Naive B cell (primary cell): ENCODE results near the gene SYNE2. TPM values are rescaled to one million over a fixed set of nuclear protein-coding genes. Genes with fewer than 3 reads are reported as not detected.

Experiments
- ATAC-seq, 2 donors: fragments of 150-1000 bp; cut with Tn5 transposase; 2 replicates each; pipeline ENCODE4 v1.10.0; 2021; ENCODE audit warnings: low read depth in 2 of 2, mild to moderate bottlenecking in 2 of 2, moderate library complexity in 2 of 2
- DNase-seq: peaks from one replicate; pipeline ENCODE4 v3.0.0; 2022
- H3K27ac Mint-ChIP-seq, 6 donors: one replicate each; pipeline ENCODE4 v1.8.0; 2020 to 2022; ENCODE audit warnings: mild to moderate bottlenecking in 6 of 6, mixed read lengths in 6 of 6, moderate library complexity in 5 of 6, inconsistent platforms in 2 of 6
- H3K27me3 Mint-ChIP-seq, 3 donors: one replicate each; pipeline ENCODE4 v1.8.0; 2021 to 2022; ENCODE audit warnings: mixed read lengths in 3 of 3, mild to moderate bottlenecking in 1 of 3
- H3K36me3 Mint-ChIP-seq, 2 donors: one replicate each; pipeline ENCODE4 v1.8.0; 2020 to 2022; ENCODE audit warnings: mixed read lengths in 2 of 2, inconsistent platforms in 1 of 2, mild to moderate bottlenecking in 1 of 2
- H3K4me1 Mint-ChIP-seq, 3 donors: one replicate each; pipeline ENCODE4 v1.8.0; 2020 to 2022; ENCODE audit warnings: mixed read lengths in 3 of 3, inconsistent platforms in 1 of 3, mild to moderate bottlenecking in 1 of 3, moderate library complexity in 1 of 3
- H3K4me3 Mint-ChIP-seq, 8 donors: one replicate each; pipeline ENCODE4 v1.8.0; 2020 to 2022; ENCODE audit warnings: mild to moderate bottlenecking in 8 of 8, mixed read lengths in 8 of 8, moderate library complexity in 8 of 8, inconsistent platforms in 2 of 8
- H3K9me3 Mint-ChIP-seq, 7 donors: one replicate each; pipeline ENCODE4 v1.8.0; 2020 to 2022; ENCODE audit warnings: mixed read lengths in 7 of 7, mild to moderate bottlenecking in 5 of 7, inconsistent platforms in 2 of 7, moderate library complexity in 1 of 7
- polyA plus RNA-seq, 6 donors: library from polyadenylated mRNA; unstranded; fragments of 300-500 nt; fragmentation: Illumina TruSeq; gene quantifications; one replicate each; pipeline ENCODE4 v1.2.3, GENCODE V29; 2021; ENCODE audit warnings: low read depth in 6 of 6

The SYNE2 gene
- polyA plus RNA-seq, 6 donors from 2014 or later = 12.0 to 24.8 (median 19.0) TPM

DNA sequence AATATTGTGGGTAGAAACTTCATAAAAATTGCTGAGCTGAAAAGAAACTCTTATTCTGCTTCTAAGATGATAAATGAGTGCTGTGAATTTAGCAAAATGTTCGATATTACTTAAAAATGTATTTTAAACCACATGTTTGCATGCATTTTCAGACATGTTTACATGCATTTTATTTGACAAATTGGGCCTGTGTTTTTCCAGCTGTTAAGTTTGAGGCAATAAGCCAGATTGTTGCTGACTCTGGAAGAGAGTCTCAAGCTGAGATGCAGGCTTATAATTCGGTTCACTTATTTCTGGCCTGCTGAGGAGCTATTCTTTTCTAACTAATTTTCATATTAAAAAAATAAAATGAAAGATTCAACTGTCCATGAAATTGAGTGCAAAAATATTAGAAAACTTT, 110.1 kb downstream of the SYNE2 start:
- no peaks in the 10 kb centered on the region for H3K4me1 Mint-ChIP-seq
- H3K4me3 Mint-ChIP-seq = no peak overlapping the region
- DNase-seq (no peak), ATAC-seq (no peak)
- H3K9me3 Mint-ChIP-seq = no peaks in the 10 kb centered on the region
- no peaks in the 10 kb centered on the region for H3K27me3 Mint-ChIP-seq
- H3K36me3 Mint-ChIP-seq = no peaks in the 10 kb centered on the region
- H3K27ac Mint-ChIP-seq = no peak overlapping the region

DNA sequence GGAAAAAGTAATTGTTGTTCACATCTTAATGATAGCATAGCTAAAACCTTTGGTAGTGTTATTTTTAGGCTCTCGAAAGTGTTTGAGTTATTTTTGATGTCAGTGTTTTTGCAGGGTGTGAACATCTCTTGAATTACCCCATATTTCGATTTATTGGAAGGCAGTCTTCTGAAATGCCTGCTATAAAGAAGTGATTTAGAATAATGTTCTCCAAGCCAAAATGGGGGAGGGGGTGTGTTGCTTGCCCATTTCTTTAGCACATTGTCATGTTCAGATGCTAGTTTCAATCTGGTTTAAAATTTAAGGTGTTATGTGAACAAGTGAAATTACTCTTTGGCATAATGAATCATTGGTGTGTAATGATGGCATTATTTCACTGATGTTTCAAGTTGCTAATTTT, 110.6 kb downstream of the SYNE2 start:
- ATAC-seq (no peak), DNase-seq (no peak)
- no peaks in the 10 kb centered on the region for H3K36me3 Mint-ChIP-seq
- no peak overlapping the region for H3K4me3 Mint-ChIP-seq
- H3K4me1 Mint-ChIP-seq = no peaks in the 10 kb centered on the region
- H3K9me3 Mint-ChIP-seq = no peaks in the 10 kb centered on the region
- H3K27me3 Mint-ChIP-seq = no peaks in the 10 kb centered on the region
- peak overlapping the region in 1 of 6 donors; percentile 49 for H3K27ac Mint-ChIP-seq

DNA sequence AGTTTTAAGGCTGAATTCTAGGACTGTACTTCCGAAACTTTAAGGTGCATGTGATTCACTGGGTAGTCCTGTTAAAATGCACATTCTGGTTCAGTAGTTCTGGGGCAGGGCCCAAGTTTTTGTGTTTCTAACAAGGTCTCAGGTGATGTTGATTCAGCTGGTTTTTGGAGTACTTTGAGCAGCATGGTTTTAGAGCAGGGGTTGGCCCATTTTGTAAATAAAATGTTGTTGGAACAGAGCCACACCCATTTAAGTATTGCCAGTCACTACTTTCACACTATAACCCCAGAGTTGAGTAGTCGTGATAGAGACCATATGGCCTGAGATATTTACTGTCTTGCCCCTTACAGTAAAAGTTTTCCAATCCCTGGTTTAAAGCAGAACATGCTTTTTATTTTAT, 111.3 kb downstream of the SYNE2 start:
- no peak overlapping the region for H3K4me3 Mint-ChIP-seq
- ATAC-seq = no peak
- no peak overlapping the region for H3K27ac Mint-ChIP-seq
- no peaks in the 10 kb centered on the region for H3K27me3 Mint-ChIP-seq
- H3K9me3 Mint-ChIP-seq = no peaks in the 10 kb centered on the region
- no peaks in the 10 kb centered on the region for H3K4me1 Mint-ChIP-seq
- DNase-seq = no peak
- H3K36me3 Mint-ChIP-seq = no peaks in the 10 kb centered on the region

DNA sequence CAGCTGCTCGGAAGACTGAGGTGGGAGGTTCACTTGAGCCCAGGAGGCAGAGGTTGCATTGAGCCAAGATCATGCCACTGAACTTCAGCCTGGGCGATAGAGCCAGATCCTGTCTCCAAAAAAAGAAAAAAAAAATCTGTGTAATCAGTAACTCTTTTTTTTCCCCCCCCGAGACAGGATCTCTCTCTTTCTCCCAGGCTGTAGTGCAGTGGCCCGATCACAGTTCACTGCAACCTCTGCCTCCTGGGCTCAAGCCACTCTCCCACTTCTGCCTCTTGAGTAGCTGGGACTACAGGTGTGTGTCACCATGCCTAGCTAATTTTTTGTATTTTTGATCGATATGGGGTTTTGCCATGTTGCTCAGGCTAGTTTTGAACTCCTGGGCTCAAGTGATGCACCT, 113.6 kb downstream of the SYNE2 start:
- no peak for DNase-seq
- Mint-ChIP-seq H3K9me3 (no peaks in the 10 kb centered on the region), H3K4me3 (peak overlapping the region in 1 of 8 donors; percentile 42), H3K27me3 (no peaks in the 10 kb centered on the region), H3K4me1 (no peaks in the 10 kb centered on the region), H3K36me3 (peaks cover 0 to 8% of the 10 kb centered on the region in 2 donors), H3K27ac (peak overlapping the region in 1 of 6 donors; percentile 39)
- ATAC-seq = no peak

DNA sequence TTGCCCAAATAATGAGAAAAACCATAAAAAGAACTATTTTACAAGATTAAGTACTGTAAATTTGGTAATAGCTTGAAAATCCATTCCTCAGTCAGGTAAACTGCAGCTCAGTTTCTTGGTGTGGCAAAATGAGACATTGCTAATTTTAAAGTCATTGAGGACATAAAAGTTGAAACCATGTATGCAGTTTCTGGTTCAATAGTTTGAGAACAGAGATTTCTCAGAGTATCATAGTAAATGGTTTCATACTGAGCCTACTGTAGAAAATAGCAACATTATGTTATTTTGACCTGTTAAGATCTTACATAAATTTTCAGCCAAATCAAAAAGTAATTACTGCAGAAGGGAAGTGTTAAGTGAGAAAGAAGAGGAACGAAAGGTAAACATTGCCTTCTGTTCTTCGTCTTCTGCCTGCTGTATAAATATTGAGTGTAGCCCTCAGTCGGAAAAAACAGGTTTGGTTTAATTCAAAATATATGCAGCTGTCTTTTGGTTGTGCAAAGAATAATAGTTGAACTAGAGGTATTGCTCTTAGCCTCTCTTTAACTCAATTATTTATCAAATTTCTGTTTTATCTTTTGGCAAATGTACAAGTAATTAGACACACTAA, 119.6 kb downstream of the SYNE2 start:
- no peak for ATAC-seq
- Mint-ChIP-seq H3K27ac (no peak overlapping the region), H3K36me3 (peaks cover 0 to 8% of the 10 kb centered on the region in 2 donors)

DNA sequence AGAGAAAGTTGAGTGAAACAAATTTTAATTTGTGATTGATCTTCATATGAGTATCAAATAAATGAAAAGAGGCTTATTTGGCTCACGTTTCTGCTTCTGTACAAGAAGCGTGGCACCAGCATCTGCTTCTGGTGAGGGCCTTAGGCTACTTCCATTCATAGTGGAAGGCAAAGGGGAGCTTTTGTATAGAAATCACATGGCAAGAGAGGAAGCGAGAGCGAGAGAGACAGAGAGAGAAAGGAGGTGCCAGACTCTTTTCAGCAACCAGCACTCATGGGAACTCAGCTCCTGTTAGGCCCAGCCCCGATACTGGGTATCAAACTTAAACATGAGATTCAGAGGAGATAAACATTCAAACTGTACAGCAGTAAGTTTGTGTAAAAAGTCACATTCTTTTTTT, 121.4 kb downstream of the SYNE2 start:
- Mint-ChIP-seq H3K27ac (peak overlapping the region in 1 of 6 donors; percentile 9), H3K4me1 (no peaks in the 10 kb centered on the region), H3K9me3 (no peaks in the 10 kb centered on the region), H3K4me3 (no peak overlapping the region), H3K36me3 (peaks cover 8 to 16% of the 10 kb centered on the region in 2 donors), H3K27me3 (no peaks in the 10 kb centered on the region)
- DNase-seq (no peak), ATAC-seq (no peak)

More for the DNA sequence above, 119.6 kb downstream of the SYNE2 start:
- H3K4me1 Mint-ChIP-seq = no peaks in the 10 kb centered on the region
- H3K9me3 Mint-ChIP-seq = no peaks in the 10 kb centered on the region
- DNase-seq = no peak
- H3K4me3 Mint-ChIP-seq = no peak overlapping the region
- no peaks in the 10 kb centered on the region for H3K27me3 Mint-ChIP-seq

DNA sequence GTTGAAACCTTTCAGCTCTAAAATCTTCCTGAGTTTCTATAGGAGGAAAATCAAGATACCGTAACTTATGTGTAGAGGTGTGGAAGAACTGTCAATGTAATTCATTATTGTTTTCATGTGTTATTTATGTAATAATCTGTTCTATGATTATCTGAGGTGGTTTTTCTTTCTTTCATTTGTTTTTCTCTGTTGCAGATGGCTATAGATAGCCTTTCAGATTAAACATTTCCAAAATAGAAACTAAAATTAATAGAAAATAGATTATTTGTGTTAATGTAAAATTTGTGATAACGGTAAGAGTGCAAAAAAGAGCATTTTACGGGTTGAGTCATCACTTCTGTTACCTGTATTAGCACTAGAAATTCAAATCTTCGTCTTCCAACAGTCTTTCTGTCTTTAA, 128.8 kb downstream of the SYNE2 start:
- ATAC-seq = no peak
- no peaks in the 10 kb centered on the region for H3K27me3 Mint-ChIP-seq
- no peaks in the 10 kb centered on the region for H3K9me3 Mint-ChIP-seq
- H3K36me3 Mint-ChIP-seq = peaks cover 0 to 19% of the 10 kb centered on the region in 2 donors
- no peak overlapping the region for H3K4me3 Mint-ChIP-seq
- no peak overlapping the region for H3K27ac Mint-ChIP-seq
- H3K4me1 Mint-ChIP-seq = no peaks in the 10 kb centered on the region
- no peak for DNase-seq

DNA sequence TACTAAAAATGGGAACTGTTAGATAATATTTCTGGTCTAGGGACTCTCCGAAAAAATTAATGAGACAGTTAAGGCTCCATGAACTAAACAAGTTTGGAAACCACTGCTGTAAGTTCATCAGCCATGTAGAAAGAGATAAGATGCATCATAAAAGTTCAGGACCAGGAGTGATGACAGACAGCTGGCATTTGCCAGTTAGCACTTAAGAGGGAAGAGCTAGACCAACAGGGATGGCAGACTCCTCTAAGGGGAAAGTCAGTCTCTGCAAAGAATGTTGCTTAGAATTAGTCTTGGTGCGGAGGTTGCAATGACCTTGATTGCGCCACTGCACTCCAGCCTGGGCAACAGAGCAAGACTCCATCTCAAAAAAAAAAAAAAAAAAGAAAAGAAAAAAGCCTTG, 129.4 kb downstream of the SYNE2 start:
- H3K27me3 Mint-ChIP-seq = no peaks in the 10 kb centered on the region
- no peak overlapping the region for H3K27ac Mint-ChIP-seq
- H3K4me1 Mint-ChIP-seq = no peaks in the 10 kb centered on the region
- ATAC-seq (no peak), DNase-seq (no peak)
- no peaks in the 10 kb centered on the region for H3K9me3 Mint-ChIP-seq
- peaks cover 0 to 21% of the 10 kb centered on the region in 2 donors for H3K36me3 Mint-ChIP-seq
- H3K4me3 Mint-ChIP-seq = no peak overlapping the region

DNA sequence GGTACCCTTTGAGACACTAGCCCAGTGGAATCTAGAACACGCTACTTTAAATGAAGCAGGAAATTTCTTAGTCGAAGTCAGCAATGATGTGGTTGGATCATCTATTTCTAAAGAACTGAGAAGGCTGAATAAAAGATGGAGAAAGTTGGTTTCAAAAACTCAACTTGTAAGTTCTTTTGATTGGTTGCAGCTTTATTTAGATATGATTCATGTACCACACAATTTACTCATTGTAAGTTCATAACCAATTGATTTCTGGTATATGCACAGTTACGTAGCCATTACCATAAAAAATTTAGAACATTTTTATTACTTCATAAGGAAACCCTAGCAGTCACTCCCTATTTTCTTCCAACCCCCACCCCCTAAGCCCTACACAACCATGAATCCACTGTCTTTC, 129.8 kb downstream of the SYNE2 start:
- Mint-ChIP-seq H3K27me3 (no peaks in the 10 kb centered on the region), H3K4me3 (no peak overlapping the region), H3K36me3 (peaks cover 0 to 20% of the 10 kb centered on the region in 2 donors), H3K27ac (no peak overlapping the region), H3K4me1 (no peaks in the 10 kb centered on the region), H3K9me3 (no peaks in the 10 kb centered on the region)
- no peak for DNase-seq
- no peak for ATAC-seq

DNA sequence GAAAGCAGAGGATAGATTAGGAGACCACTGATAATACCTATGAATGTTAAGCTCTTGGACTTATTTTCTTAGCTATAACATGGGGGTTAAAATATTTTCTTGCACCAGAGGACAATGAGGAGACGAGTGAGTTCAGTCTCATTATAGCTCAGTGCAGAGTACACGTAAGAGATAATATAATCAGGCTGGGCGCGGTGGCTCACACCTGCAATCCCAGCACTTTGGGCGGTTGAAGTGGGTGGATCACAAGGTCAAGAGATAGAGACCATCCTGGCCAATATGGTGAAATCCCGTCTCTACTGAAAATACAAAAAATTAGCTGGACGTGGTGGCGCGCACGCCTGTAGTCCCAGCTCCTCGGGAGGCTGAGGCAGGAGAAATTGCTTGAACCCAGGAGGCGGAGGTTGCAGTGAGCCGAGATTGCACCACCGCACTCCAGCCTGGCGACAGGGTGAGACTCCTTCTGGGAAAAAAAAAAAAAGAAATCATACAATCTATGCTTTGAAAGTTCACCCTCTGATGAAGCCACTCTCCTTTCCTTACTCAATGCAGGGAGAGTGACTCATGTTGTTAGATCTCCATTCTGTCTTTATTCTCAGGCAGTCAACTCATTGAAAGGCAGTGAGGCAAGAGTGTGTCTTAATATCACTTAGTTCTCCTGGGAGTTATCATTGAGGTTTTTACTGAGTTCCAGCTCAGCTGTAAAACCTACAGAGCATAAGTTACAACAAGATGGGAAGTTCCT, 134.2 kb downstream of the SYNE2 start:
- DNase-seq = no peak
- Mint-ChIP-seq H3K36me3 (peaks cover 0 to 9% of the 10 kb centered on the region in 2 donors), H3K27ac (peak overlapping the region in 2 of 6 donors; percentile 12 to 49), H3K9me3 (no peaks in the 10 kb centered on the region), H3K4me1 (peaks cover 0 to 6% (median 5%) of the 10 kb centered on the region in 3 donors), H3K27me3 (no peaks in the 10 kb centered on the region), H3K4me3 (no peak overlapping the region)
- no peak for ATAC-seq

DNA sequence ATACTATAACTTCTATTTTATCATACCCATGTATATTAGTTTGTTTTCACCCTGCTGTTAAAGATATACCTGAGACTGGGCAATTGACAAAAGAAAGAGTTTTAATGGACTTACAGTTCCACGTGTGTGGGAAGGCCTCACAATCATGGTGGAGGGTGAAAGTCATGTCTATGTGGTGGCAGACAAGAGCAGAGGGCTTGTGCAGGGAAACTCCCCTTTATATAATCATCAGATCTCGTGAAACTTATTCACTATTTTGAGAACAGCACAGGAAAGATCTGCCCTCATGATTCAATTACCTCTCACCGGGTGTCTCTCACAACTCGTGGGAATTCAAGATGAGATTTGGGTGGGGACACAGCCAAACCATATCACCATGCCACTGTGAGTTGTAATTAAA, 135.8 kb downstream of the SYNE2 start:
- Mint-ChIP-seq H3K4me3 (no peak overlapping the region), H3K27me3 (no peaks in the 10 kb centered on the region), H3K4me1 (peaks cover 0 to 7% (median 6%) of the 10 kb centered on the region in 3 donors), H3K9me3 (no peaks in the 10 kb centered on the region), H3K27ac (no peak overlapping the region), H3K36me3 (peaks cover 0 to 9% of the 10 kb centered on the region in 2 donors)
- no peak for ATAC-seq
- DNase-seq = no peak

DNA sequence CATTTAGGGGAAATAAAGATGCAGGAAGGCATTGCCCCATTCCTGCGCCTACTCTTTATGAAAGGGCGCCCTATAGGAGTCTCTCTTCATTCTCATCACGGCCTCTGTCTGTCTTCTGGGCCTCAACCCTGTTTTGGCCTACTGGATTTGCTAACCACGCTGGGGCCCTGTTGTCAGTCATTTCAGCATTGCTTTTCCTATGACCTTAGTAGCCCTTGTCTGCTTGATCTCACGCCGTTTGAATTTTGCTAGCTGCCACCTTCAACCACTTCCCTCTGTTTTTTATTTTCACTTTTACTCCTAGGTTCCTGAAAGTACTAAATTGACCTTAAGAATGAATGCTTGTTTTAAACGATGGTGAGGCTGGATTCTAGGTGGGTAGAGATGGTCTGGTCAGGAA, 139.0 kb downstream of the SYNE2 start:
- H3K9me3 Mint-ChIP-seq = no peaks in the 10 kb centered on the region
- H3K4me3 Mint-ChIP-seq = no peak overlapping the region
- H3K27ac Mint-ChIP-seq = peak overlapping the region in 3 of 6 donors; percentile 7 to 74 (median 20)
- DNase-seq (no peak), ATAC-seq (no peak)
- H3K4me1 Mint-ChIP-seq = peaks cover 0 to 7% (median 6%) of the 10 kb centered on the region in 3 donors
- no peaks in the 10 kb centered on the region for H3K27me3 Mint-ChIP-seq
- H3K36me3 Mint-ChIP-seq = peaks cover 0 to 7% of the 10 kb centered on the region in 2 donors

DNA sequence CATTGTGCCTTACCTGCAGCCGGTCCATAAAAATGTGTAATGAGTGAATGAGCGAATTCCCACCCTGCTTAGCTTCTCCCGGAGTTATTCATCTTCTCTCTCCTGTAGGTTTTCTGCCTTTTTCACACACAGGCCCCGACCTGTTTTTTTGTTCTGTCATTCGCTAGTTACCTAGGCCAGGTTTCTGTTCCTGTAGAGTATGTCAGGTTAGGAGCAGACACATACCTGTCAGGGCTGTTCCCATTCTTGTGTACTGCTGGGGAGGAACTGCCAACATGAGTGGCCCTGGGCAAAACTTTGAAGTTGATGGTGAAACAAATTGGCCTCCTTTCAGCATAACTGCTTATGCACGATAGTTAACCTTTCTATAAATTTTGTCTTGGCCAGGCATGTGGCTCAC, 140.1 kb downstream of the SYNE2 start:
- Mint-ChIP-seq H3K9me3 (no peaks in the 10 kb centered on the region), H3K36me3 (peaks cover 0 to 17% of the 10 kb centered on the region in 2 donors), H3K4me1 (peaks cover 0 to 7% (median 6%) of the 10 kb centered on the region in 3 donors), H3K27ac (peak overlapping the region in 1 of 6 donors; percentile 63), H3K27me3 (no peaks in the 10 kb centered on the region), H3K4me3 (no peak overlapping the region)
- DNase-seq (no peak), ATAC-seq (no peak)

DNA sequence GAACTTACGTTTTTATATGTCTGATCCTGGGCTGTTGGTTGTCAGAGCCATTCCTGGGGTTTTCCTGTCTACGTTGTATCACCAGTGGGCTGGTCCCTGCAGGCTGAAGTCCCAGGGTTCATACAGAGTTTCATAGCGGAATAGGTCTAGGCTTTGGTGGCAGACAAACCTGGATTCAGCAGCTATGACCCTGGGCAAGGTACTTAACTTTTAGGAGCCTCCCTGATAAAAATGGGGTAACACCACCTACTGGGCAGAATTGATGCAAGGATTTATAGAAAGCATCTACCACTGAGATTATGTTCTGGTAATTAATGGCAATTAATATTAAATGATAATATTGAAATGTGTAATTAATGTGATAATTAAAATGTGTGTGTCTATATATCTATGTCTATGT, 141.2 kb downstream of the SYNE2 start:
- no peak overlapping the region for H3K27ac Mint-ChIP-seq

More for the DNA sequence above, 141.2 kb downstream of the SYNE2 start:
- H3K27me3 Mint-ChIP-seq = no peaks in the 10 kb centered on the region
- no peaks in the 10 kb centered on the region for H3K9me3 Mint-ChIP-seq
- DNase-seq (no peak), ATAC-seq (no peak)
- no peak overlapping the region for H3K4me3 Mint-ChIP-seq
- H3K36me3 Mint-ChIP-seq = peaks cover 0 to 19% of the 10 kb centered on the region in 2 donors
- H3K4me1 Mint-ChIP-seq = peaks cover 0 to 7% (median 6%) of the 10 kb centered on the region in 3 donors
